ENCODE results near the gene GOLGA7B.

Gene GOLGA7B

GRCh38 chr10:97805949-97806348 is 43.7 kb upstream of the GOLGA7B start:
- peaks cover 2% of the 10 kb centered on the region for H3K27me3 ChIP-seq (ENCODE audit: insufficient read depth, poor library complexity, severe bottlenecking)
- no peak overlapping the region for H3K27ac ChIP-seq (replicated peaks)
- DNase-seq (ENCODE audit: low read depth in 1 of 2, low spot score in 1 of 2), result no peak
- no peak overlapping the region for H3K4me3 ChIP-seq (replicated peaks; ENCODE audit: insufficient read depth, low read length)
- TF ChIP-seq, protein P1, sequence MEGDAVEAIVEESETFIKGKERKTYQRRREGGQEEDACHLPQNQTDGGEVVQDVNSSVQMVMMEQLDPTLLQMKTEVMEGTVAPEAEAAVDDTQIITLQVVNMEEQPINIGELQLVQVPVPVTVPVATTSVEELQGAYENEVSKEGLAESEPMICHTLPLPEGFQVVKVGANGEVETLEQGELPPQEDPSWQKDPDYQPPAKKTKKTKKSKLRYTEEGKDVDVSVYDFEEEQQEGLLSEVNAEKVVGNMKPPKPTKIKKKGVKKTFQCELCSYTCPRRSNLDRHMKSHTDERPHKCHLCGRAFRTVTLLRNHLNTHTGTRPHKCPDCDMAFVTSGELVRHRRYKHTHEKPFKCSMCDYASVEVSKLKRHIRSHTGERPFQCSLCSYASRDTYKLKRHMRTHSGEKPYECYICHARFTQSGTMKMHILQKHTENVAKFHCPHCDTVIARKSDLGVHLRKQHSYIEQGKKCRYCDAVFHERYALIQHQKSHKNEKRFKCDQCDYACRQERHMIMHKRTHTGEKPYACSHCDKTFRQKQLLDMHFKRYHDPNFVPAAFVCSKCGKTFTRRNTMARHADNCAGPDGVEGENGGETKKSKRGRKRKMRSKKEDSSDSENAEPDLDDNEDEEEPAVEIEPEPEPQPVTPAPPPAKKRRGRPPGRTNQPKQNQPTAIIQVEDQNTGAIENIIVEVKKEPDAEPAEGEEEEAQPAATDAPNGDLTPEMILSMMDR (IDR thresholded peaks at IDR 0.05; ENCODE audit: insufficient read depth, low read length), result no peak
- no peak for TF ChIP-seq POLR2AphosphoS5 (IDR thresholded peaks at IDR 0.05; ENCODE audit: low read depth)
- TF ChIP-seq SPI1 (IDR thresholded peaks at IDR 0.05; ENCODE audit: borderline replicate concordance, low read depth), result no peak
- no peak for TF ChIP-seq REST (IDR thresholded peaks at IDR 0.05; ENCODE audit: insufficient replicate concordance, low read depth)
- TF ChIP-seq GABPA (IDR thresholded peaks at IDR 0.05; ENCODE audit: low read depth), result no peak

GRCh38 chr10:97810446-97810845 is 39.2 kb upstream of the GOLGA7B start:
- Histone ChIP-seq H3K27me3 (ENCODE audit: insufficient read depth, poor library complexity, severe bottlenecking) (peaks cover 5% of the 10 kb centered on the region), H3K27ac (replicated peaks) (no peak overlapping the region), H3K4me3 (replicated peaks; ENCODE audit: insufficient read depth, low read length) (no peak overlapping the region)
- DNase-seq (ENCODE audit: low read depth in 1 of 2, low spot score in 1 of 2), result no peak
- no peak for TF ChIP-seq POLR2AphosphoS5 (IDR thresholded peaks at IDR 0.05; ENCODE audit: low read depth)
- no peak for TF ChIP-seq GABPA (IDR thresholded peaks at IDR 0.05; ENCODE audit: low read depth)
- TF ChIP-seq, protein P1 (IDR thresholded peaks at IDR 0.05; ENCODE audit: insufficient read depth, low read length), result no peak

DNA sequence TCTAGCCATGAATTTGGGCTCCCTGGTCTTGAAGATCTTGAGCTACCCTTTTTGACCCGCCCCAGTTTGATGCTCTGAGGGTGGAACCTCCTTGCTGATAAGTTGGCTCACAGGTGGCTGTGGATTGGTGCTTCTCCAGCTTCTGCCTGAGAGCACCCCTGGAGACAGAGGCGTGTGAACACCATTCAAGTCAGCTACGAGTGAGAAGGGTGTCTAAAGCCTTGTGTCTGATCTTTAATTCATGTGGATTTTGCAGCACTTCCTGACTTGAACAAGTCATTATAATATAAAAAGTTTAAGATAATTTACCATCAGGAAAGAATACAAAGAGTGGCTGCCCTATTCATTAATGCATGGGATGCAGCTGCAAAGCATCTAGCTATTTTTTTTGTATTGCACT is 37.7 kb upstream of the GOLGA7B start:
- DNase-seq (ENCODE audit: low read depth in 1 of 2, low spot score in 1 of 2), result no peak
- Histone ChIP-seq H3K4me3 (replicated peaks; ENCODE audit: insufficient read depth, low read length) (no peak overlapping the region), H3K27ac (replicated peaks) (no peak overlapping the region), H3K27me3 (ENCODE audit: insufficient read depth, poor library complexity, severe bottlenecking) (peaks cover 5% of the 10 kb centered on the region)
- TF ChIP-seq, protein P1 (IDR thresholded peaks at IDR 0.05; ENCODE audit: insufficient read depth, low read length), result no peak

DNA sequence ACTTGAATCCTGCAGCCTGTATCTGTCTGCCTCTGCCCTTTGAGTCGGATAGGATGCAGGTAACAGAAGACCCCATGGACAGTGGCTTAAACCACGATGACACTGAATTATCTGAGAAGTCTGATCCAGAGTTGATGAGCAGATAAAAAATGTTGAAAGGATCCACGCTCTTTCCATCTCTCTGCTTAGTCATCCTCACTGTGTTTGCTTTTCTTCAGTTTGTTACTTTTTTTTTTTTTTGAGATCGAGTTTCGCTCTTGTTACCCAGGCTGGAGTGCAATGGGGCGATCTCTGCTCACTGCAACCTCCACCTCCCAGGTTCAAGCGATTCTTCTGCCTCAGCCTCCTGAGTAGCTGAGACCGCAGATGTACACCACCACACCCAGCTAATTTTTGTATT is 36.9 kb upstream of the GOLGA7B start:
- Histone ChIP-seq H3K27me3 (ENCODE audit: insufficient read depth, poor library complexity, severe bottlenecking) (peaks cover 5% of the 10 kb centered on the region), H3K27ac (replicated peaks) (no peak overlapping the region), H3K4me3 (replicated peaks; ENCODE audit: insufficient read depth, low read length) (no peak overlapping the region)
- no peak for DNase-seq (ENCODE audit: low read depth in 1 of 2, low spot score in 1 of 2)
- TF ChIP-seq GABPA (IDR thresholded peaks at IDR 0.05; ENCODE audit: low read depth) (no peak), REST (IDR thresholded peaks at IDR 0.05; ENCODE audit: insufficient replicate concordance, low read depth) (no peak), SPI1 (IDR thresholded peaks at IDR 0.05; ENCODE audit: borderline replicate concordance, low read depth) (no peak), POLR2AphosphoS5 (IDR thresholded peaks at IDR 0.05; ENCODE audit: low read depth) (no peak)
- TF ChIP-seq, protein P1 (IDR thresholded peaks at IDR 0.05; ENCODE audit: insufficient read depth, low read length), result no peak

All from HL-60 (cell line).